Measurements from ENCODE around the gene KCTD14. TPM values are rescaled to one million over a fixed set of nuclear protein-coding genes. Genes with fewer than 3 reads are reported as not detected.

KCTD14 gene
- total RNA-seq, 1 donor from 2014 or later: 1.0 TPM

- no peak for TF ChIP-seq CTCF (IDR thresholded peaks at IDR 0.05; ENCODE audit: insufficient read depth, low read depth, low read length)
- TF ChIP-seq EZH2 (IDR thresholded peaks at IDR 0.05; ENCODE audit: insufficient read depth, low read length): no peak
Measured at GRCh38 chr11:78057462-78058055, 34.5 kb upstream of the KCTD14 start.

GRCh38 chr11:78056093-78056492, 33.0 kb upstream of the KCTD14 start:
- H3K4me1 ChIP-seq (ENCODE audit: insufficient read depth, low read length): peaks cover 4% of the 10 kb centered on the region
- no peak for DNase-seq (ENCODE audit: low read depth)
- H3K9ac ChIP-seq (ENCODE audit: low read length): no peak overlapping the region
- H3K9me3 Mint-ChIP-seq (ENCODE audit: unreplicated experiment): no peaks in the 10 kb centered on the region
- no peak overlapping the region for H3K27ac Mint-ChIP-seq (ENCODE audit: unreplicated experiment)
- H3K36me3 Mint-ChIP-seq (ENCODE audit: low read depth, unreplicated experiment): peaks cover 5% of the 10 kb centered on the region
- H3K27me3 ChIP-seq (ENCODE audit: insufficient read depth, low read length): no peaks in the 10 kb centered on the region
- H3K4me3 ChIP-seq (ENCODE audit: insufficient read depth, low read depth, low read length): no peak overlapping the region
- no peaks in the 10 kb centered on the region for H3K36me3 ChIP-seq (ENCODE audit: insufficient read depth, low read length)
- no peaks in the 10 kb centered on the region for H3K9me3 ChIP-seq (ENCODE audit: insufficient read depth, low read depth, low read length)
- no peaks in the 10 kb centered on the region for H4K20me1 ChIP-seq (ENCODE audit: insufficient read depth, low read length)
- H3K27ac ChIP-seq (ENCODE audit: low read depth, low read length): no peak overlapping the region
- no peak for FAIRE-seq
- no peak overlapping the region for H3K4me3 Mint-ChIP-seq (ENCODE audit: unreplicated experiment)
- no peak for TF ChIP-seq EZH2 (IDR thresholded peaks at IDR 0.05; ENCODE audit: insufficient read depth, low read length)
- no peak for TF ChIP-seq CTCF (IDR thresholded peaks at IDR 0.05; ENCODE audit: insufficient read depth, low read depth, low read length)
- H3K4me2 ChIP-seq (ENCODE audit: low read length): no peak overlapping the region
- no peaks in the 10 kb centered on the region for H3K79me2 ChIP-seq (ENCODE audit: insufficient read depth, low read length)
- peaks cover 4% of the 10 kb centered on the region for H3K4me1 Mint-ChIP-seq (ENCODE audit: low read depth, unreplicated experiment)
- H3K27me3 Mint-ChIP-seq (ENCODE audit: low read depth, unreplicated experiment): no peaks in the 10 kb centered on the region
- H2AFZ ChIP-seq (ENCODE audit: low read depth, low read length): no peak overlapping the region

More at GRCh38 chr11:78057462-78058055, 34.5 kb upstream of the KCTD14 start:
- Mint-ChIP-seq H3K27me3 (ENCODE audit: low read depth, unreplicated experiment) (no peaks in the 10 kb centered on the region), H3K4me3 (ENCODE audit: unreplicated experiment) (no peak overlapping the region), H3K9me3 (ENCODE audit: unreplicated experiment) (no peaks in the 10 kb centered on the region), H3K4me1 (ENCODE audit: low read depth, unreplicated experiment) (no peaks in the 10 kb centered on the region), H3K27ac (ENCODE audit: unreplicated experiment) (no peak overlapping the region), H3K36me3 (ENCODE audit: low read depth, unreplicated experiment) (peaks cover 5% of the 10 kb centered on the region)
- Histone ChIP-seq H3K36me3 (ENCODE audit: insufficient read depth, low read length) (no peaks in the 10 kb centered on the region), H3K9me3 (ENCODE audit: insufficient read depth, low read depth, low read length) (no peaks in the 10 kb centered on the region), H3K27me3 (ENCODE audit: insufficient read depth, low read length) (no peaks in the 10 kb centered on the region), H4K20me1 (ENCODE audit: insufficient read depth, low read length) (no peaks in the 10 kb centered on the region), H3K4me2 (ENCODE audit: low read length) (no peak overlapping the region), H3K27ac (ENCODE audit: low read depth, low read length) (no peak overlapping the region), H3K9ac (ENCODE audit: low read length) (no peak overlapping the region), H3K4me1 (ENCODE audit: insufficient read depth, low read length) (no peaks in the 10 kb centered on the region), H3K4me3 (ENCODE audit: insufficient read depth, low read depth, low read length) (no peak overlapping the region), H3K79me2 (ENCODE audit: insufficient read depth, low read length) (no peaks in the 10 kb centered on the region), H2AFZ (ENCODE audit: low read depth, low read length) (no peak overlapping the region)
- FAIRE-seq: no peak
- no peak for DNase-seq (ENCODE audit: low read depth)

GRCh38 chr11:78054971-78055370, 31.9 kb upstream of the KCTD14 start:
- FAIRE-seq (no peak), DNase-seq (ENCODE audit: low read depth) (no peak)
- no peak overlapping the region for H3K27ac ChIP-seq (ENCODE audit: low read depth, low read length)
- TF ChIP-seq CTCF (IDR thresholded peaks at IDR 0.05; ENCODE audit: insufficient read depth, low read depth, low read length) (no peak), EZH2 (IDR thresholded peaks at IDR 0.05; ENCODE audit: insufficient read depth, low read length) (no peak)
- no peaks in the 10 kb centered on the region for H3K9me3 ChIP-seq (ENCODE audit: insufficient read depth, low read depth, low read length)
- H3K79me2 ChIP-seq (ENCODE audit: insufficient read depth, low read length): no peaks in the 10 kb centered on the region
- no peak overlapping the region for H3K9ac ChIP-seq (ENCODE audit: low read length)
- Mint-ChIP-seq H3K4me1 (ENCODE audit: low read depth, unreplicated experiment) (peaks cover 10% of the 10 kb centered on the region), H3K4me3 (ENCODE audit: unreplicated experiment) (no peak overlapping the region), H3K9me3 (ENCODE audit: unreplicated experiment) (no peaks in the 10 kb centered on the region), H3K36me3 (ENCODE audit: low read depth, unreplicated experiment) (peaks cover 5% of the 10 kb centered on the region), H3K27me3 (ENCODE audit: low read depth, unreplicated experiment) (no peaks in the 10 kb centered on the region), H3K27ac (ENCODE audit: unreplicated experiment) (no peak overlapping the region)
- H3K36me3 ChIP-seq (ENCODE audit: insufficient read depth, low read length): no peaks in the 10 kb centered on the region
- no peaks in the 10 kb centered on the region for H3K27me3 ChIP-seq (ENCODE audit: insufficient read depth, low read length)
- H2AFZ ChIP-seq (ENCODE audit: low read depth, low read length): no peak overlapping the region
- H3K4me1 ChIP-seq (ENCODE audit: insufficient read depth, low read length): peaks cover 9% of the 10 kb centered on the region
- no peak overlapping the region for H3K4me2 ChIP-seq (ENCODE audit: low read length)
- no peak overlapping the region for H3K4me3 ChIP-seq (ENCODE audit: insufficient read depth, low read depth, low read length)
- no peaks in the 10 kb centered on the region for H4K20me1 ChIP-seq (ENCODE audit: insufficient read depth, low read length)
